ENCODE measurements around the gene LRRFIP2.

Gene LRRFIP2

DNA sequence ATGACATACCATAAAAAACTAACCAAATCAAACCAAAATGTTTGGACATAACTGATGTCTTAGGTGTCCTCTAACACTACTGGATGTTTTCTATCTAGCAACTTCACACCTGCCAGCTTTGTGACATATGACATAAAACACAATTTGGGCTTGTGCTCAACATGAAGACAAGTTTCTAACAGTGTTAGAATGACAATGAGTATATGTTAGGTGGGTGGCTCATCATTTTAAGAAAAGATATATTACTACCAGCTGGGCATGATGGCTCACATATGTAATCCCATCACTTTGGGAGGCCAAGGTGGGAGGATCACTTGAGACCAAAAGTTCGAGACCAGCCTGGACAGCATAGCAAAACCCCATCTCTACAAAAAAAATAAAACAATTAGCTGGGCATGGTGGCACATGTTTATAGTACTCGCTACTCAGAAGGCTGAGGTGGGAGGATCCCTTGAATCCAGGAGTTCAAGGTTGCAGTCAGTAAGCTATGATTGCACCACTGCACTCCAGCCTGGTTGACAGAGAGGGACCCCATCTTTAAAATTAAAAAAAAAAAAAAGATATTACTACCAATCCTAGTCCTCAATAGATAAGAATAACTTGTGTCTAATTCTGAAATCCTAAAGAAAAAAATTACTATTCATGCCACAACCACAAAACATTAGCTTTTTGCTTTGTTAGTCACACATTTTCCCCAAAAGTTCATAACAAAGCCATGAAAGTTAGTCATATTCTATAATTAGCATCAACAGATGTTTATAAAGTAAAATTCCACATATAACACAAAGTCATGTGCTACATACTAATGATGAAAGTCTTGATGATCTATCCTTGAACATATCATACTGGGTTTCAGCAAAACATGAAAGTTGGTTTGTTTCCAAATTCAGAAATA lies 59.9 kb downstream of the LRRFIP2 start:
- DNase-seq = no peak
- no peak overlapping the region for H3K4me3 ChIP-seq
- H3K27me3 ChIP-seq = no peaks in the 10 kb centered on the region
- TF ChIP-seq, protein P1, sequence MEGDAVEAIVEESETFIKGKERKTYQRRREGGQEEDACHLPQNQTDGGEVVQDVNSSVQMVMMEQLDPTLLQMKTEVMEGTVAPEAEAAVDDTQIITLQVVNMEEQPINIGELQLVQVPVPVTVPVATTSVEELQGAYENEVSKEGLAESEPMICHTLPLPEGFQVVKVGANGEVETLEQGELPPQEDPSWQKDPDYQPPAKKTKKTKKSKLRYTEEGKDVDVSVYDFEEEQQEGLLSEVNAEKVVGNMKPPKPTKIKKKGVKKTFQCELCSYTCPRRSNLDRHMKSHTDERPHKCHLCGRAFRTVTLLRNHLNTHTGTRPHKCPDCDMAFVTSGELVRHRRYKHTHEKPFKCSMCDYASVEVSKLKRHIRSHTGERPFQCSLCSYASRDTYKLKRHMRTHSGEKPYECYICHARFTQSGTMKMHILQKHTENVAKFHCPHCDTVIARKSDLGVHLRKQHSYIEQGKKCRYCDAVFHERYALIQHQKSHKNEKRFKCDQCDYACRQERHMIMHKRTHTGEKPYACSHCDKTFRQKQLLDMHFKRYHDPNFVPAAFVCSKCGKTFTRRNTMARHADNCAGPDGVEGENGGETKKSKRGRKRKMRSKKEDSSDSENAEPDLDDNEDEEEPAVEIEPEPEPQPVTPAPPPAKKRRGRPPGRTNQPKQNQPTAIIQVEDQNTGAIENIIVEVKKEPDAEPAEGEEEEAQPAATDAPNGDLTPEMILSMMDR (IDR thresholded peaks at IDR 0.05) = no peak
- H3K36me3 ChIP-seq = no peaks in the 10 kb centered on the region
- intact Hi-C loops (cut with DNase I; ENCODE audit: low total_unique reads) = no loop called here
- H3K4me1 ChIP-seq = peaks cover 0 to 63% (median 6%) of the 10 kb centered on the region in 4 donors
- no peaks in the 10 kb centered on the region for H3K9me3 ChIP-seq
- peak overlapping the region; percentile 70 to 73 for H3K27ac ChIP-seq

GRCh38 chr3:37112987-37113386 lies 61.4 kb downstream of the LRRFIP2 start:
- DNase-seq = no peak
- Histone ChIP-seq H3K36me3 (no peaks in the 10 kb centered on the region), H3K4me1 (peaks cover 0 to 78% (median 15%) of the 10 kb centered on the region in 4 donors), H3K27me3 (no peaks in the 10 kb centered on the region), H3K4me3 (no peak overlapping the region), H3K9me3 (no peaks in the 10 kb centered on the region), H3K27ac (peak overlapping the region; percentile 70 to 73)
- TF ChIP-seq, protein P1 (IDR thresholded peaks at IDR 0.05) = no peak
- intact Hi-C loops (cut with DNase I; ENCODE audit: low total_unique reads) = no loop called here

- intact Hi-C loops (cut with DNase I; ENCODE audit: low total_unique reads) = no loop called here
- no peak overlapping the region for H3K4me3 ChIP-seq
- DNase-seq = no peak
- H3K4me1 ChIP-seq = peaks cover 0 to 75% (median 15%) of the 10 kb centered on the region in 4 donors
- H3K9me3 ChIP-seq = no peaks in the 10 kb centered on the region
- no peaks in the 10 kb centered on the region for H3K27me3 ChIP-seq
- peak overlapping the region; percentile 8 to 21 for H3K27ac ChIP-seq
- TF ChIP-seq, protein P1 (IDR thresholded peaks at IDR 0.05) = no peak
- no peaks in the 10 kb centered on the region for H3K36me3 ChIP-seq
Observed at GRCh38 chr3:37111199-37111598, 63.2 kb downstream of the LRRFIP2 start.

GRCh38 chr3:37107846-37108245 lies 66.5 kb downstream of the LRRFIP2 start:
- Histone ChIP-seq H3K27me3 (no peaks in the 10 kb centered on the region), H3K36me3 (no peaks in the 10 kb centered on the region), H3K4me3 (no peak overlapping the region), H3K27ac (peak overlapping the region in 1 of 2 donors; percentile 2), H3K4me1 (peaks cover 0 to 48% (median 10%) of the 10 kb centered on the region in 4 donors), H3K9me3 (no peaks in the 10 kb centered on the region)
- intact Hi-C loops (cut with DNase I; ENCODE audit: low total_unique reads) = no loop called here
- TF ChIP-seq, protein P1 (IDR thresholded peaks at IDR 0.05) = no peak
- no peak for DNase-seq

- Histone ChIP-seq H3K4me1 (peaks cover 0 to 5% (median 0%) of the 10 kb centered on the region in 4 donors), H3K4me3 (no peak overlapping the region), H3K36me3 (no peaks in the 10 kb centered on the region), H3K27ac (no peak overlapping the region), H3K27me3 (no peaks in the 10 kb centered on the region), H3K9me3 (no peaks in the 10 kb centered on the region)
- DNase-seq = no peak
- TF ChIP-seq, protein P1 (IDR thresholded peaks at IDR 0.05) = no peak
- intact Hi-C loops (cut with DNase I; ENCODE audit: low total_unique reads) = no loop called here
Observed at GRCh38 chr3:37103103-37103808, 71.1 kb downstream of the LRRFIP2 start.

Data from tibial artery (tissue), 4 donors.